HAP-1 (cell line): ENCODE data around the gene SLC6A1.

Source experiments
- DNase-seq, 2 experiments: peaks; one replicate each; pipeline ENCODE4 v3.0.0-alpha.2; 2016 to 2020; ENCODE audit warnings: low spot score in 2 of 2
- H3K27me3 ChIP-seq: fragments of 250-450 bp; sonication (Bioruptor Pico); 2 replicates; pipeline ENCODE4 v1.5.1; 2020; ENCODE audit warnings: low read depth, mild to moderate bottlenecking, moderate library complexity
- H3K36me3 ChIP-seq: fragments of 250-450 bp; sonication (Bioruptor Pico); replicated peaks from 2 replicates; pipeline ENCODE4 v1.5.1; 2020; ENCODE audit warnings: mild to moderate bottlenecking
- H3K4me1 ChIP-seq: fragments of 250-450 bp; sonication (Bioruptor Pico); 2 replicates; pipeline ENCODE4 v1.5.1; 2020; ENCODE audit warnings: mild to moderate bottlenecking
- H3K4me3 ChIP-seq: fragments of 250-450 bp; sonication (Bioruptor Pico); 2 replicates; pipeline ENCODE4 v1.5.1; 2020; ENCODE audit warnings: mild to moderate bottlenecking, moderate library complexity
- H3K9me3 ChIP-seq: fragments of 250-450 bp; sonication (Bioruptor Pico); 2 replicates; pipeline ENCODE4 v1.5.1; 2020; ENCODE audit warnings: mild to moderate bottlenecking, moderate library complexity
- in situ Hi-C: fragments of 300-500 bp; cut with MboI; formaldehyde crosslinking; loops from 3 replicates; pipeline ENCODE4 v1.14.3; 2020; ENCODE audit warnings: low sequenced_read_pairs, inconsistent platforms, mixed read lengths

SLC6A1 gene

DNA sequence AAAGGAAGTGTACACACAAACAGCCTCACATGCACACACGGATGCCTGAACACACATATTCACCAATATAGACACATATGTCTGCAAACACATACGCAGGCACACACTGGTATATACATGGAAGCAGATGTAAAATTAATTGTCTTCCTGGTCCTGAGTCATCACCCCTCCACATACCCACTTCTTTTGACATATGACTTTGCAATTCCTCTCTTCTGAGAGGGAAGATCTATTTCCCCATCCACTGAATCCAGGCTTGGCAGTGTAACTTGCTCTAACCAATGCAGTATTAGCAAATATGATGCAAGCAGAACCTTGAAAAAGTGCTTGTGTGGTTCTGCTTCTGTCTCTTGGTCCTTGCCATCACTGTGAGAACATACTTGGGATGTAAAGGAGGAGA, 84.9 kb downstream of the SLC6A1 start:
- DNase-seq: no peak
- no peaks in the 10 kb centered on the region for H3K27me3 ChIP-seq
- no peak overlapping the region for H3K4me3 ChIP-seq
- H3K4me1 ChIP-seq: no peaks in the 10 kb centered on the region
- in situ Hi-C loops: no loop called here
- H3K9me3 ChIP-seq: no peaks in the 10 kb centered on the region
- H3K36me3 ChIP-seq: no peaks in the 10 kb centered on the region

DNA sequence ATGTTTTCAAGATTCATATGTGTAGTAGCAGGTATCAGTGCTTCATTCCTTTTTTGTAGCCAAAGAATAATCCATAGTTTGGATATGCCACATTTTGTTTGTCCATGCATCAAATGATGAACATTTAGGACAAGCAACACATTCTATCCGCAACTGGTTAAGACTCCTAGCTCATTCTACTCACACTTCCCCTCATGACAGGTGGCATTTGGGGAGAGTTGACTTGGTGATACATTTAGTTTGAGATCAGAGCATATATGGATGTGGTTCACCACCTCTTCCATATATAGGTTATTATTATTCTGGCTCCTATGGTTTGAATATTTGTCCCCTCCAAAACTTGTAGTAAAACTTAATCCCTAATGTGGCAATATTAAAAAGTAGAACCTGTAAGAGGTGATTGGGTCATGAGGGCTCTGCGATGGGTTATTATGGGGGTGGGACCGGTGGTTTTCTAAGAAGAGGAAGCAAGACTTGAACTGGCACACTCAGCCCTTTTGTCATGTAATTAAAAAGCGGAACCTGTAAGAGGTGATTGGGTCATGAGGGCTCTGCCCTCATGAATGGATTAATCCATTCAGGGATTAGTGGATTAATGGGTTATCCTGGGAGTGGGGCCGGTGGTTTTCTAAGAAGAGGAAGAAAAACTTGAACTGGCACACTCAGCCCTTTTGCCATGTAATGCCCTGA, 86.4 kb downstream of the SLC6A1 start:
- no peaks in the 10 kb centered on the region for H3K9me3 ChIP-seq
- H3K36me3 ChIP-seq: no peaks in the 10 kb centered on the region
- H3K4me1 ChIP-seq: no peaks in the 10 kb centered on the region
- no peak overlapping the region for H3K4me3 ChIP-seq
- DNase-seq: no peak
- no peaks in the 10 kb centered on the region for H3K27me3 ChIP-seq
- in situ Hi-C loops: no loop called here

DNA sequence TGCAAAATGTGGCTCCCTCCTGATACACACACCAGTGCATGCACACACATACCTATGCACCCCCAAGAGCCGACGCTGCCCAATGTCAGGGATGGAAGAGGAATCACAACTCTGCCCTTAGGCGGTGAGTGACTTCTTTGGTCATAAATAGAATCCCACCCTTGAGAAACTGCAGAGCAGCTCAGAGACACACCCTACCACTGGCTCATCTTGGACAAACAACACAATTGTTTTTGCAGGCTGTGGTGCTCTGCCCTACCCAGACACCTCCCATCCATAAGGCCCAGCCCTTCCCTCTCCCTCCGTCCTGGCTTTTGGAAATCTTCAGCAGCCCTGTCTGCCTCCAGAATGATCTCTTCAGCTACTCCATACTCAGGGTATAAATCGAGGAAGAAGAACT, 87.9 kb downstream of the SLC6A1 start:
- no peak overlapping the region for H3K4me3 ChIP-seq
- H3K27me3 ChIP-seq: no peaks in the 10 kb centered on the region
- no peaks in the 10 kb centered on the region for H3K4me1 ChIP-seq
- DNase-seq: no peak
- no peaks in the 10 kb centered on the region for H3K36me3 ChIP-seq
- H3K9me3 ChIP-seq: no peaks in the 10 kb centered on the region
- in situ Hi-C loops: no loop called here

DNA sequence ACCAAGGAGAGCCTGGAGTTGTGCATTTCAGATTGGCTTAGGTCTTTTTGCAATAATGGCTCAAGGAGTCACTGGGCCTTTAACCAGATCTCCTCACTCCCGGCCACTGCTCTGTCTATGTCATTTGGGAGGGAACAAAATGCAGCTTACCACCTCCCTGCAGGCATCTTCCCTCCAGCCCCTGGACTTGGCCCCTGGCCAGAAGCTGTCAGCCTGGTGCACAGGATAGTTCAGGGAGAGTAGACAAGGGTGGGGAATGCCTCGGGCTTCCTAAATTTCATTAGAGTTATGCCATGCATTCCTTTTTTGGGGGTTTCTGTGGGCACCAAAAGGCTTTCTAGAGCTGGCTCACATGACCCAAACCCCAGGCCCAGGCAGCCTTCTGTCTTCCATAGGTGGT, 91.5 kb downstream of the SLC6A1 start:
- no peak for DNase-seq
- in situ Hi-C loops: no loop called here
- no peaks in the 10 kb centered on the region for H3K36me3 ChIP-seq
- H3K4me3 ChIP-seq: no peak overlapping the region
- H3K4me1 ChIP-seq: no peaks in the 10 kb centered on the region
- H3K9me3 ChIP-seq: no peaks in the 10 kb centered on the region
- no peaks in the 10 kb centered on the region for H3K27me3 ChIP-seq

DNA sequence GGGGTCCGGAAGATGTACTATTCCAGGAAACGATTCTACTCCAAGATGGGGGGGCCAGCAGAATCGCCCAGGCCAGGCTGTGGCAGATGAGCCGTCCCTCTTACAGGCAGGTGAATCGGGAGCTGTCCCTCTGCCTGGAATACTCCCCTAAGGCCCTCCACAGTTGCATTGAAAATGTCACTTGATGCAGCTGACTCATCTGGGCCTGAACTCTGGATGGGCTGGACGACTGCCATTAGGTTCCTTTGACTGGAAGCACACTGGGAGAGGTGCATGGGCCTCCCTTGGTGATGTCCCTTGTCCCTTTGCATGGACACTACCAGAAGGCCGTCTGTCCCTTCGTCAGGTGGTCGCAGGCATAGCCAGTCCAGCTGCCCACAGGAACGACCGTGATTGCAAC, 92.1 kb downstream of the SLC6A1 start:
- no peaks in the 10 kb centered on the region for H3K27me3 ChIP-seq
- H3K4me3 ChIP-seq: no peak overlapping the region
- H3K9me3 ChIP-seq: no peaks in the 10 kb centered on the region
- no peak for DNase-seq
- H3K4me1 ChIP-seq: no peaks in the 10 kb centered on the region
- in situ Hi-C loops: no loop called here
- H3K36me3 ChIP-seq: no peaks in the 10 kb centered on the region

GRCh38 chr3:11085093-11085840, 92.7 kb downstream of the SLC6A1 start:
- no peak for DNase-seq
- no peak overlapping the region for H3K4me3 ChIP-seq
- H3K9me3 ChIP-seq: no peaks in the 10 kb centered on the region
- no peaks in the 10 kb centered on the region for H3K27me3 ChIP-seq
- in situ Hi-C loops: no loop called here
- H3K36me3 ChIP-seq: no peaks in the 10 kb centered on the region
- H3K4me1 ChIP-seq: no peaks in the 10 kb centered on the region

DNA sequence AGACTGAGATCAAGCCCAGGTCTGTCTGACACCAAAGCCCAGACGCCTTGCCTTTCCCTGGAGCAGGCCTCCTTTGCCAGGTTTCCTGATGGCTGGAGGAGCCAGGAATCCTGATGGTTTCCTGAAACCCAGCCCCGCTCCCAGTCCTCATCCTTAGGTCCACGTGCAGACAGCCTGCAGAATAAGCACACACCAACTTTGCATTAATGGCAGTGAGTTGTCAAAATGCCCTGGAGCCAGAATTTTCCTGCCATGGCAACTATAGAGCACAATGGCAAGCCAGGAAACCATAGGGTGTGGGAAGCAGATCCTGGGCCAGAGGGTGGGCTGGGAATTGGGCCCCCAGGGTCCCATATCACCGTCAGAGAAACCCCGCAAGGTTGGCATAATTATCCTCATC, 94.3 kb downstream of the SLC6A1 start:
- in situ Hi-C loops: no loop called here
- no peaks in the 10 kb centered on the region for H3K9me3 ChIP-seq
- no peak for DNase-seq
- H3K36me3 ChIP-seq: no peaks in the 10 kb centered on the region
- H3K4me1 ChIP-seq: no peaks in the 10 kb centered on the region
- H3K27me3 ChIP-seq: no peaks in the 10 kb centered on the region
- H3K4me3 ChIP-seq: no peak overlapping the region

DNA sequence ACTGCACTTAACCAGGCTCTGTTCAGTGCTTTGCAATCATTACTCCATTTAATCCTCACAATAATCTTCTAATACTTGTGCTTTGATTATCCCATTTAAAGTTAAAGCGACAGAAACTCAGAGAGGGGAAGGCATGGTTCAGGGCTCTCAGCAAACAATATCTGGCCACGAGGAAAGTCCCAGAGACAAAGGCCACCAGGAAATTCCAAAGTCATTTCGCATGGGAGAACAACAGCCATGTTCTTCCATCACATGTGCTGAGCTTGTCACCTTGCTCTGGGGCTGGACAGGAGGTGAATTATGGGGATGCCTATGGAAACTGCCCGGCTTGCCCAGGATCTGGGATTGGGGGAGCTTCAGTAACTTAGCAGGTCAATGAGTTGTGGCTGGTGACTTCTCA, 95.5 kb downstream of the SLC6A1 start:
- in situ Hi-C loops: no loop called here
- no peak overlapping the region for H3K4me3 ChIP-seq
- no peaks in the 10 kb centered on the region for H3K36me3 ChIP-seq
- DNase-seq: no peak
- no peaks in the 10 kb centered on the region for H3K4me1 ChIP-seq
- no peaks in the 10 kb centered on the region for H3K9me3 ChIP-seq
- H3K27me3 ChIP-seq: no peaks in the 10 kb centered on the region

DNA sequence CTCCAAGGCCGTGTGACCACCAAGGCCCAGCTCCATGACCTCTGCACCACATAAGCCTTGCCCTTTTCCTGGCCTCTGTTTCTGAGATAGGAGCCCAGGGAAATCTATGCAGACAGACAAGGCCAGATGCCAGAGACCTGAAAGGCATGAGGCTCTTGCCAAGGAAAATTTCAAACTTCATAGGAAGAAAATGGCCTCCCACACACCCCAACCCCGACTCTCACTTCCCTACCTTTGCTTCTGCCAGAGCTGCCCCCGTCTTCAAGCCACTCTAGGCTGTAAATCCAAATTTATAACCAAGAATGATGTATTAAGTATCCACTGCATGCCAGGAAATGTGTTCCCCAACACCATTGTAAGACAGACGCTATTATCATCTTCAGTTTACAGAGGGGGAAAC, 96.3 kb downstream of the SLC6A1 start:
- in situ Hi-C loops: no loop called here
- Histone ChIP-seq H3K9me3 (no peaks in the 10 kb centered on the region), H3K36me3 (no peaks in the 10 kb centered on the region), H3K4me3 (no peak overlapping the region), H3K4me1 (no peaks in the 10 kb centered on the region), H3K27me3 (no peaks in the 10 kb centered on the region)
- DNase-seq: no peak
